Activated CD4-positive, alpha-beta T cell treated with anti-CD3 and anti-CD28 coated beads for 48 hours (primary cell): ENCODE data around the gene CBX3.
"Not testable (repeated sequence)": the region's sequence is repeated elsewhere in the genome, so short reads cannot be mapped to it uniquely, and the experiment has no call there.

Experiments
- DNase-seq: peaks from one replicate; pipeline ENCODE4 v3.0.0-alpha.2; 2020

The CBX3 gene

GRCh38 chr7:26208040-26208439, 6.5 kb downstream of the CBX3 start:
- no peak for DNase-seq

- DNase-seq: no peak
These were observed 11.6 kb downstream of the CBX3 start for GRCh38 chr7:26212921-26213718.

- no peak for DNase-seq
These were observed 12.4 kb downstream of the CBX3 start for GRCh38 chr7:26213807-26214515.

GRCh38 chr7:26216049-26216448, 14.5 kb downstream of the CBX3 start:
- no peak for DNase-seq

GRCh38 chr7:26224359-26224758, 22.8 kb downstream of the CBX3 start:
- DNase-seq: no peak

- no peak for DNase-seq
These were observed 26.4 kb downstream of the CBX3 start for GRCh38 chr7:26227987-26228386.

- no peak for DNase-seq
These were observed 32.5 kb downstream of the CBX3 start for GRCh38 chr7:26233902-26234511.

- DNase-seq: no peak
These were observed 35.7 kb downstream of the CBX3 start for GRCh38 chr7:26237035-26237807.

- no peak for DNase-seq
These were observed 36.5 kb downstream of the CBX3 start for GRCh38 chr7:26238032-26238431.

- no peak for DNase-seq
These were observed 43.6 kb downstream of the CBX3 start for GRCh38 chr7:26245150-26245549.

- DNase-seq: no peak
These were observed 48.7 kb downstream of the CBX3 start for GRCh38 chr7:26250239-26250638.

- not testable (repeated sequence) for DNase-seq
These were observed 60.3 kb downstream of the CBX3 start for GRCh38 chr7:26261866-26262265.
